OCI-LY7 (cell line): ENCODE data around the gene MBD1.

Experiments used
- EZH2phosphoT487 ChIP-seq: fragments of 200-600 bp; sonication (generic); IDR thresholded peaks from 2 replicates; pipeline ENCODE4 v1.6.1; 2018; ENCODE audit warnings: low read depth, borderline replicate concordance, mild to moderate bottlenecking, mixed run types, antibody characterized with exemption, low read length, moderate library complexity, mixed read lengths
- TF ChIP-seq, protein P1 (sequence below): fragments of 200-600 bp; sonication (generic); conservative IDR thresholded peaks from 2 replicates; pipeline ENCODE4 v1.5.1; 2014; ENCODE audit warnings: mild to moderate bottlenecking, antibody characterized with exemption, low read length, moderate library complexity, mixed read lengths

- TF ChIP-seq, protein P1, sequence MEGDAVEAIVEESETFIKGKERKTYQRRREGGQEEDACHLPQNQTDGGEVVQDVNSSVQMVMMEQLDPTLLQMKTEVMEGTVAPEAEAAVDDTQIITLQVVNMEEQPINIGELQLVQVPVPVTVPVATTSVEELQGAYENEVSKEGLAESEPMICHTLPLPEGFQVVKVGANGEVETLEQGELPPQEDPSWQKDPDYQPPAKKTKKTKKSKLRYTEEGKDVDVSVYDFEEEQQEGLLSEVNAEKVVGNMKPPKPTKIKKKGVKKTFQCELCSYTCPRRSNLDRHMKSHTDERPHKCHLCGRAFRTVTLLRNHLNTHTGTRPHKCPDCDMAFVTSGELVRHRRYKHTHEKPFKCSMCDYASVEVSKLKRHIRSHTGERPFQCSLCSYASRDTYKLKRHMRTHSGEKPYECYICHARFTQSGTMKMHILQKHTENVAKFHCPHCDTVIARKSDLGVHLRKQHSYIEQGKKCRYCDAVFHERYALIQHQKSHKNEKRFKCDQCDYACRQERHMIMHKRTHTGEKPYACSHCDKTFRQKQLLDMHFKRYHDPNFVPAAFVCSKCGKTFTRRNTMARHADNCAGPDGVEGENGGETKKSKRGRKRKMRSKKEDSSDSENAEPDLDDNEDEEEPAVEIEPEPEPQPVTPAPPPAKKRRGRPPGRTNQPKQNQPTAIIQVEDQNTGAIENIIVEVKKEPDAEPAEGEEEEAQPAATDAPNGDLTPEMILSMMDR = no peak
- TF ChIP-seq EZH2phosphoT487 = no peak
Measured at GRCh38 chr18:50249576-50249975, 31.7 kb downstream of the MBD1 start.
